Anterior cingulate cortex (tissue), 58 donors: ENCODE results near the gene SLC4A1.
A peak's percentile ranks its signal among the peaks of the same experiment; 100 is the strongest.

Source experiments
- DNase-seq, 58 donors: peaks; one replicate each; lab custom pipeline; 2025; lab: John Stamatoyannopoulos, UW

The SLC4A1 gene

DNA sequence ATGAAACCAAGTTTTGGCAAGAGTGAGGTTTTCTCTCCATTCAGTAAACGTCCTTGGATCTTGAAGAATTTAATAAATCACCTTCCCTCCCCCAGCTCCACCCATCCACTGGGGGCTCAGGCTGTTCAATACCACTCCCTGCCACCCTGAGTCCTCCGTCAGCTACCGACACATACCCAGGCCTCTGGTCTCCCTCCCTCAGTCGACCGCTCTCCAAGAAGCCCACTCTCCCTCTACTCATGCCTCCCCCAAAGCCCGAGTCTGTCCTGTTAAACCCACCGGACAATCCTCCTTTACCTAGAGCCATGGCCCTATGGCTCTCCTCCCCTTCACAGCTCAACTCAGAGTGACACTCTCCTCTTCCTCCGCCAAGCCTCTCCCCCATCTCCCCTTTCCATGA lies 19.7 kb upstream of the SLC4A1 start:
- DNase-seq = no peak

DNA sequence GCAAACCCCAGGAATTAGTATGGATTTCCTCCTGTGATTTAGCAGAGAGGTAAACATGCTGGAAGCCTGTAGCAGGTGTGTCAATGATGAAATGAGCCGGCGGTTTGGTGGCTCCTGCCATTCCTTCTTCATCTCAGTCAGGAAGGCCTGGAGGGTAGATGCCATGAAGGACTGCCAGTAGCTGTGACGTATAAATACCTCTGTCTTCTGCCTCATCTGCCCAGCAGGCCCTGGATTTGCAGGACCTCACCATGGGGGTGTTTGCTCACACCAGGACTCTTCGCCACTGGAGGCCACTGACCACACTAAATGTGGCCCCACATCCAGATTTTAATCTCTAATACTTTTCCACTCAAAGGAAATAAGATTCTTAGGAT lies 16.1 kb upstream of the SLC4A1 start:
- DNase-seq = no peak

DNA sequence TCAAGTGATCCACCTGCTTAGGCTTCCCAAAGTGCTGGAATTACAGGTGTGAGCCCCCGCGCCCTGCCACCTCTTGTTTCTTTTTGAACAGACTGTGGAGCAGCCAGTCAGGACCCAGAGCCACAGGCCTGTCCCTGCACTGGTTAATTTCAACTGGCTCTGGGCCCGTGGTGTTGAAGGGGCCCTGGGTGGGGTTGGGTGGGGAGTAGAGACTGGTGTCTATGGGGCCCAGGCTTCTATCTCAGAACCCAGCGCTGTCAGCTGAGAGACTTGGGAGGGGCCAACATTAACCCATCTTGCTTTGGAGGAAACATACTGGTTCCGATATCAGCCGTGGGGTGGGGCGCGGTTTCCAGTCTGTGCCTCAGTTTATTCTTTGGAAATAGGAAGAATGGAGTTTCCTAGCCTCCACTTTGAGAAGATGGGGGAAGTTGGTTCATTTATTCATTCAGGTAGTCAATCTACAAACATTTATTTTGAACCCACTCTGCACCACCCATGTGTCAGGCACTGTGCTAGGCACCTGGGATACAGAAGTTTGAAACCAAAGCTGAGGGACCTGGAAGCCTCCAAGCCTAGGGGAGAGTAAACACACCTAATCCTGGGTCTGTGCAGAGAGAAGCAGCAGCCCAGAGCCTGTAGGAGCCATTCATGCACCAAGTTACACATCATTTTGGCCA lies 15.5 kb upstream of the SLC4A1 start:
- no peak for DNase-seq

DNA sequence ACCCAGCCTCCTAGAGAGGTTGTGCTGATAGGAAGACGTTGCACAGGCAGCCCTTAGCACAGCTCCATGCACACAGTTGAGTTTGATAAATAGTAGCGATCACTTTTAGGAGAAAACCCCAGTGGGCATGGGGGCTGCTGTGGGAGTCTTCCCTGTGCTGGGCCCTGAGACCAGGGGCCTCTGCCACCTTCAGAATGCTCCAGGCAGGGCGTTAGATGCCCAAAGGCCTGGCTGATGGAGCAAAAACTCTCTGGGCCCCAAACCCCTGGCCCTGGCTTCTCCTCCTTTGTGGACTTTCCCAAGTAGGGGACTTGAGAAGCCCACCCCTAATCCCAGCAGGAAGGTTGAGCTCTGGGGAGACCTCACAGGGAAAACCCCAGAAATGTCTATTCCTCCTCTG lies 14.3 kb upstream of the SLC4A1 start:
- no peak for DNase-seq

DNA sequence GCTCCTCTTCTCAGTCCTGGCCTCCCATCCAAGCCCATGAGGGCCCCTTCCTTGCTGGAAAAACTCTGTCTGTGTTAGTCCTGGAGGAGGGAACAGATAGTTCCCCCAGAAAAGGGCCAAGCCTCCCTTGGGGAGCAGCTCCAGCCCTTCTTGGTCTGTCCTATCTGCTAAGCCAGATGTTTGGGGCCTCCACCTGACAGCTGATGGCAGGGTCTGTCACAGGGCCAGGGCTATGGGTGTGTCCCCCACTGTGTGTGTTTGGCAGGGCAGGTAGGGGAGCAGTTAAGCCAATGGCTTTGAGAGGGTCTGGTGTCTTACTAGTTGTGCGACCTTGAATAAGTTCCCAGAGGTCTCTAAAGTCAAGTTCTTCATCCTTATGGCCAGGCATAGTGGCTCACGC lies 13.6 kb upstream of the SLC4A1 start:
- no peak for DNase-seq

DNA sequence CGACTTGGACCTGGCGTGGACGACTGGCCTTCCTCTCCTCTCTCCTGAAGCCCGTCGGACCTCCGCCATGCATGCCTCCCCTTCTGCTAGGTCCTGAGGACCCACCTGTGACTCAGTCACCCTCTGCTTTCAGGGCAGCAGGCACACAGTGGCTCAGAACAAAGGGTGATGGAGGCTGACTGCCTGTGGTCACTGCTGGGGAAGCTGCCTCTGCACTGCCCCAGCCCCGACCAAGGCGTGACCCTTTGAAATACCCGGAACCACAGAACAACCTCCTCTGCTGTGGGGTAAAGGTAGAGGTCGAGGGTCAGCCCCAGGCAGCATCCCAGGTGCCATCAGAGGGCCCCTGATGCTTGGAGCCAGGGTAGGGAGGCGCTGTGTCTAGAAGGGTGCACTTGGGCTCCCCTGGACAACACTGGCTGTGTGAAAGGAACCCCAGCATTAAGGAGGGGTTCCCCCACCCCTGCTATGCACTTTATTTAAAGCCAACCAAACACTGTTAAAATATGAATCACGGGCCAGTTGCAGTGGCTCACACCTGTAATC lies 12.5 kb upstream of the SLC4A1 start:
- DNase-seq = no peak

DNA sequence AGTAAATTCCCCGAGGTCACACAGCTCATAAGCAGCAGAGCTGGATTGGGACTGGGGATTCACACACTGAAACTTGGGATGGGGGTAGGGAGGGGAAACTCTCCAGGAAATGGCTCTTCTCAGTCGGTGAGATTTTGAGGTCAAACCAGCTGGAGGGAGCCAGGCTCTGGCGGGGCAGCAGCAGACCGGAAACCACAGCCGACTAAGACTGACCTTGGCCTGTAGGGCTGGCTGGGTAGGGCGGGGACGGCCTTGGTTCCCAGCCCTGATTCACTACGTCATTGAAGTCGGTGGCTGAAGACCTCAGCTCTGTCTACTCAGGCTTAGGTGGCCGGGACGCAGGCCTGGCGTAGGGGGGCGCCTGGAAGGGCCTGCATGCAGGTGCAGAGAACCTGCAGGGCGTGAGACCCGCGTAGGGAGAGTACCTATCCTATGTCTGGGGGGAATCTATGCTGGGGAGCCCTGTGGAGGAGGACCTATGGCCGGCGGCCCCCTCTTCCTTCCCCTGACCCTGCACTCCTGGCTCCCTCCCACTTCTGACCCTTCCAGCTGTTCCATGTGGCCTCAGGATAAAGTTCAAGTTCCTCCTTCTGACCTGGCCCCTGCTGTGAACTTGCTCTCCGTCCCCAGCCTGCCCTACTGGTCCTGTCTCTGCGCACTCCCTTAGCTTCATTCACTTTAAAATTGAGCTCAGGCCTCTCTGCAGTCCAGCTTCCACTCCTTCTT lies 11.9 kb upstream of the SLC4A1 start:
- peak in 37 of 58 donors; percentile 5 to 57 (median 26) for DNase-seq

DNA sequence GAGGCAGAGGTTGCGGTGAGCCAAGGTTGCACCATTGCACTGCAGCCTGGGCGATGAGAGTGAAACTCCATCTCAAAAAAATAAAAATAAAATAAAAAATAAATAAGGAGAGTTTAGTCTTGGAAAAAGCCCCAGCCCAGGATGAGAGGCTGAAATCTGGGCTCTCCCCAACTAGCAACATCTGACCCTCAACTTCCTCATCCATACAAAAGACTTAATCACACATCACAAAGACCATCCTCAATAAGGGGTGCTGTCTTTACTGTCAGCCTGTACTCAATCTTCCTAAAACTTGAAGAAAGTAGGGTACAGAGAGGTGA lies 11.4 kb upstream of the SLC4A1 start:
- no peak for DNase-seq

DNA sequence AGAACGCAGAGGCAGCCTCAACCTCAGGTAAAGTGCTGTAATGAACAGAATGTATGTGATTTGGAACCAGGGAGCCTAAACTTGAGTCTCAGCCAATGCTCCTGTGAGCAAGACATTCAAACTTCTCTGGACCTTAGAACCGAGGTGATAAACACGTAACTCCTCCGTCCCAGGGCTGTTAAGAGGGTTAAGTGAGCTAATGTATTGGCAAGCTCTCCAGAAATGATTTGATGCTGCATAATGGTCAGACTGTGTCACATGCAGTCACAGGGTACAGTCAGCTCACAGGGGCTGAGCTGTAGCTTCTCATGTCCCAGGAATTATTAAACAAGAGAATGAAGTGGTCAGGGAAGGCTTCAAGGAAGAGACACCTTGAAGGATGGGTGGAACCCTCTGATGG lies 10.0 kb upstream of the SLC4A1 start:
- DNase-seq = no peak

DNA sequence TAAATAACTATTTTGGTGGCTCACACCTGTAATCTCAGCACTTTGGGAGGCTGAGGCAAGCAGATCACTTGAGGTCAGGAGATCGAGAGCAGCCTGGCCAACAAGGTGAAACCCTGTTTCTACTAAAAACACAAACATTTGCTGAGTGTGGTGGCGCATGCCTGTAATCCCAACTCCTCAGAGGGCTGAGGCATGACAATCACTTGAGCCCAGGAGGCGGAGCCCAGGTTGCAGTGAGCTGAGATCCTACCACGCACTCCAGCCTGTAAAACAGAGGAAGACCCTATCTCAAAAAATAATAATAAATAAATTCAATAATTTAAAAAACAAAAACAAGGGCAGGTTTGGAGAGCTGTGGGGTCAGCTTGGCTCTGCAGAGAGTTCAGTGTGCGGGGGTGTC lies 5.7 kb upstream of the SLC4A1 start:
- no peak for DNase-seq

DNA sequence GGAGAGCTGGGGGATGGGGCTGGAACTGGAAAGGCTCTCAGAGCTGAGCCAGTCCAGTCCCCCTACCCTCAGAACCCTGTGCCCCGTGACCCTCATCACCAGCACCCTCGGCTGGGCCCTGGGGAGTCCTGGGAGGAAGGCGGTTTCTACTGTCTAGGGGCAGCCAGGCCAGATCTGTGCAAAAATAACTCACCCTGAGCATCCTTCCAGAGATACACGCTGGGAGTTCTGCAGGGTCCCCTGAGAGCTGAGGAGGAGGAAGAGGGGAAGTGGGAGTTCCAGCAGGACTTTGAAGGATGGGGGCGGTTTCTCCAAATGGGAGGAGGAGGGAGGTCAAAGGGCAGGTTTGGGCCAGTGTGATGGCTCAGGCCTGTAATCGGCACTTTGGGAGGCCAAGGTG lies 5.0 kb upstream of the SLC4A1 start:
- DNase-seq = no peak

DNA sequence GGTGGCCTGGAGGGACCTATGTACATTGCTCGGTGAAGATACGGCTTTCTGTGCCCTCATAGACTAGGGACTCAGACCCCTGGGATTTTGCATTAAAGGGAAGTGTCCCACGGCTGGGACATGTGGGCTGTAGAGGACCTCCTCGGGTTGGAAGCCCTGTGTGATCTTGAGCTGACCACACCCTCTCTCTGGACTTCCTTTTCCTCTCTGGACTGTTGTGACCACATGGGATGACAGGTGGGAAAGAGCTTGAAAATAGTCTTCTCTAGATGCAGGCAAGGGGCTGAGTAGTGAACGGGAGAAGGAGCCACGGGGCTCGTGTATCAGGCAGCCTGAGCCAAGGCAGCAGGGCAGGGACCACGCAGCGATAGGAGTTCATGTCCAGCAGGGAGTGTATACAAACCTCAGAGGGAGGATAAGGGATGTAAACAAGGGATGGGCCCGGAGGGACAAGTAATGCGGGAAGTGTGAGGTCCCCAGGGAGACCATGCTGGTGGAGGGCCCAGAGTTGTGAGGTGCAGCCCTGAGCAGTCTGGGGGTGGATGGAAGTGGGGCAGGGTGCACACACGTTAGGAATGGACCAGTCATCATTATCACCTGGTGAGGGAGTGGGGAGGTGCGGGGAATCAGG lies 4.5 kb upstream of the SLC4A1 start:
- no peak for DNase-seq

DNA sequence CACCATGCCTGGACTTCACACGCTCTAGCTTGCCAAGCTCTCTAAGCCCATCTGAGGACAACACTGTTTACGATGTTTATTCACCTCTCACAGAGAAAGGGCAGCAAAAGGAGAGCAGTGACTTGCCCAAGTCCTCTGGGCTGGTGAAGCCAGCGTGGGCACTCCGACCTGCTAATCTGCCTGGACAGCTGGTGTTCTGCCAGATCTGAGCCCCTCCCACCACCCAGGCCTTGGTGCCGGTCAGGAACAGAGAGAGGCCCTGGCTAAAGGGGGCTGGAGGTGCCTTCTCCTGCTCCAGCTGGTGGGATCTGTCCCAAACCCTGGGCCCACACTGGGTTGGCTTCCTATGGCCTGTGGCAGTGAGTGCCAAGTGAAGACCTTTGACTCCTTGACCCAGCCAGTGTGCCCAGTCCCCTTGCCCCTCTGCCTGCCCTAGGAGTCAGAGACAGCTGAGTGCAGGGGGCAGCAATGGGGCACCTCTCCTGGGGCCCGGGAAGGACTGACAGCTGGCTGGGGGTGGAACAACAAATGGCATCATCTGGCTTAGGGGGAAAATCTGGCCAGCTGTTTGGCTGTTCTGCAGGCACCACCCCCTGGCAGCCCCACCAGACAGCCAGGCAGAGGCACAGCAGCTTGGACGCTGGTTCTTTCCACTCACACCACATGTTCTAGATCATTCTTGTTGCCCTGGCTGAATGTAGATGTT lies 1.8 kb upstream of the SLC4A1 start:
- no peak for DNase-seq

DNA sequence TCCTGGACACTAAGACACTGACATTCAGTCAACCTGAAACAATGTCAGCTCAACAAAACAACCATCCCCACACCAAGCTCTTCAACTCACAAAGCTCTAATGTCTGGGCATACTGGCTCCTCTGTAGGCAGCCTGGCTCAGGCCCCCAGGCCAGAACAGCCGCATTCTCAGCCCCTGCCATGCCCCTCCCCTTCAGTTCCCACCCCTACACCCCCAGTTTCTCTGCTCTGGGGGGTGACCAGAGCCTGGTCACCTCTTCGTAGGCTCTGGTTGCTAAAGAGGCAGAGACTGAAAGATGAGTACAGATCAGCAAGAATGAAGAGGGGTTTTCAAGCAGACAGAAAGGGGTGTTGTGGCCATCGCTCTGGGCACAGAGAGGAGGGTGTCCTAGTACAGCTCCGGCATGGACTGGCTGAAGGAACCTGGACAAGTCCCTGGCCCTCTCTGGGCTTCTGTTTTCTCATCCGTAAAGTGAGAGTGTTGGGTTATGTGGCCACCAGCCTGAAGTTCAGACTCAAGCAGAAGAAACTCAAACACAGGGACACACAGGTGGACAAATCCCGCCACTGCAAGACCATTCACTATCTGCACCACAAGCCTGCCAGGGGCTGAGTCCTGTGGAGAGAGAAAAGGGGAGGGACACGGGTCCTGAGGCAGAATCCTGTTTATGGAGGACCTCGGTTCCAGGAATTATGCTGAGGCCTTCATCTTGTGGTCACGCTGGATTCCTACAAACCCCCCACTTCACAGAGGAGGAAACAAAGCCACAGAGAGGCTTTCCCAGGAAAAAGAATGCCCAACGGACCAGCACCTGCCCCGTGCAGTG lies 987 bp upstream of the SLC4A1 start:
- no peak for DNase-seq

DNA sequence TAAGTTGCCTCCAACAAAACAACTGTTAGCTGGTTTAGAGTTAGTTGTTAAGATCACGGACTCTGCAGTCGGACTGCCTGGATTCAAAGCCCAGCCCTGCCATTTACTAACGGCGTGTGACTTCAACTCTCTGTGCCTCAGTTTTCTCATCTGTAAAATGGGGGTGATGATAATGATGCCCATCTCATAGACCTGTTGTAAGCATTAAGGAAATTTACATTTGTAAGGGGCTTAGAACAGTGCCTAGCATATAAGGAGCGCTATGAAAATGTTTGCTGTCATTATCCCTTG lies 825 bp downstream of the SLC4A1 start:
- no peak for DNase-seq

DNA sequence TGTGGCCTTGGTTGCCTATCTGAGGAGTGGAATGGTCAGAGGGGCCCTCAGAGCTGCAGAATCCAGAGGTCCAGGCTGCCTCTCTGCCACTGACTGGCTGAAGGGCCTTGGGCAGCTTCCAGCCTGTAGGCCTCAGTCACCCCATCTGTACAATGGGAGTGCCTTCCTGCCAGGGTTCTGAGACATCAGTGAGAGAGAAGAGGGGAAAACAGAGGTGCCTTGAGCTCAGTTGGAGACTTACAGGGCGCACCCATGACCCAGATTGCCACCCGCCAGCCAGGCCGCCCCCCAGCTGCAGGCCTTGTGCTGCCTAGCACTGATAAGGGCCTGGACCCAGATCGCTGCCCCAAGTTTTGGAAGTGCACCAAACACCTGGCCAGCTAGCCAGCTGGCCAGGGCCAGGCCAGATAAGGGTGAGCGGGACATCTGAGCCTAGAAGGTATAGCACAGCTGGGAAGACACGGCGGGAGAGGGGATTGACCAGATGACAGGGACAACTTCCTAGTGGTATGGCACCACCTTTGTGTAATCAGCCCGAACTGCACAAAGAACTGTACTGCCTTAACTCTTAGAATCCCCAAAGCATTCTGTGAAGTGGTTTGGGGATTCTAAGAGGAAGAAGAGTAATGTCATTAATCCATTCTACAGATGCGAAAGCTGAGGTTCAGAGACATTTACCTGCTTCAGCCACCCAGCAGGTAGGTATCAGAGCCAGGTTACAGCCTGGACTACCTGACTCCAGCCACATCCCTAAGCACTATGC lies 1.4 kb downstream of the SLC4A1 start:
- no peak for DNase-seq

DNA sequence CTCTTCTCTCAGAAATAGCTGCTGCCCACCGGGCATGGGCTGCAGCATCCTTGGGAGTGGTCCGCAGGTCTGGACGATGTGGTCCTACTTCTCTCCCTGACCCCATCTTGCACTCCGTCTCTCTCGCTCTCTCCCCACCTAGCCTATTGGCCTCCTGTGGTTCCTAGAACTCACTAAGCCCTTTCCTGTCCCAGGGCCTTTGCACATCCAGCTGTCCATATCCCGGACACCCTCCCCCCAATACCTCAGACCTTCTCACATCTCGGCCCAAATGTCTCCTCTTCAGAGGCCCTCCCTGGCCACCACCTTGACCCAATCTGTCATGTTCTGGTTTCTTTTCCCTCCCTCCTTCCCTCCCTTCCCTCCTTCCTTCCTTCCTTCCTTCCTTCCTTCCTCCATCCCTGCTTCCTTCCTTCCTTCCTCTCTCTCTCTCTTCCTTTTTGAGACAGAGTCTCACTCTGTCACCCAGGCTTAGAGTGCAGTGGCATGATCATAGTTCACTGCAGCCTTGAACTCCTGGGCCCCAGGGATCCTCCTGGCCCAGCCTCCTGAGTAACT lies 4.5 kb downstream of the SLC4A1 start:
- DNase-seq = no peak

DNA sequence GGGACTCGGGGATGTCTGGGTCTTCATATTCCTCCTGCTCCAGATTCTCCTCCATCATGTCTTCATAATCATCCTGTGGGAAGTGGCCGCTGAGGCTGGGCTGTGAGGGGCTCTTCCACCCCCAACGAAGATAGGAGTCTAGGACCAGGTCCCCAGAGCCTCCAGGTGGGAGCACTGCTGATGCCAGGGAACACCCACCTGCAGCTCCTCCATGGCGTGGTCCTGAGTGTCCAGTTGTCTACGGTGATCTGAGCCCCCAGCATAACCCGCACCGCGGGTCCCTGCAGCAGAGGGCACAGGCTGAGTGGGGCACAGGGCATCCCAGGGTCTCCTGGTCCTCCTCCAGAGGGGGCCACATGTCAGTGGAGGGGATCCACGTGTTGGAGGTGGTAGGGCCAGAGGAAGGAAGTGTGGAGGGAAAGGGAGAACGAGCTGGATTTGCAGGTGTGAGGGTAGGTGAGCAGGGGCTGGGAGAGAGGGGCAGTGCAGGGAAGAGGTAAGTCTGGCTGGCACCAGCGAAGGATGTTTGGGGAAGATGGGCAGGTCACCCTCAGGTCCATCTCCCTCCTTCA lies 5.2 kb downstream of the SLC4A1 start:
- no peak for DNase-seq

DNA sequence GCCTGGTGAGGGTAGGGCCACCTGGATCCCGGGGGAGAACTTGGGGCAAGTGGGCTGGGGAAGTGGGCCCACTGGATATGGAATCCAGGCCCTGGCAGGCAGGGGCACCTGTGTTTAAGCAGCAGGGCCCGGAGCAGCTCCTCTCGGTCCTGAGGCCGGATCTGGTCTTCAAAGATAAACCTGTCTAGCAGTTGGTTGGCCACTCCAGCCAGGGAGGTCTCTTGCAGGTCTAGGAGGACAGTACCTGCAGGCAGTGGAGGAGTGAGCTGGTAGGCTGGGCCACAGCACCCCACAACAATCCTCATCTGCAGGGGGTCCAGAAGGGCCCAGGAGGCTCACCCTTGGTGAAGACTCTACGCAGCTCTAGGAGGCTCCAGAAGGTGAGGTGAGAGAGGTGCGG lies 7.6 kb downstream of the SLC4A1 start:
- DNase-seq = no peak
